Retina (tissue), 1 donor: Measurements from ENCODE around the gene UBR2.
A peak's percentile ranks its signal among the peaks of the same experiment; 100 is the strongest.

Experiments used
- DNase-seq: peaks from one replicate; pipeline ENCODE4 v3.0.0-alpha.2; 2016

The UBR2 gene

GRCh38 chr6:42563697-42564505 lies at the start of gene UBR2:
UBR2 (plus strand) TSS chr6:42564029; CDS start chr6:42564320, 291 bp downstream.
- peak; percentile 97 for DNase-seq

- DNase-seq, result no peak
These were observed 49.1 kb upstream of the UBR2 start for GRCh38 chr6:42514745-42515144.

- DNase-seq, result no peak
These were observed 44.0 kb upstream of the UBR2 start for GRCh38 chr6:42519779-42520178.

GRCh38 chr6:42520786-42521607 lies 42.8 kb upstream of the UBR2 start:
- no peak for DNase-seq

- no peak for DNase-seq
These were observed 41.8 kb upstream of the UBR2 start for GRCh38 chr6:42522036-42522435.

- no peak for DNase-seq
These were observed 40.7 kb upstream of the UBR2 start for GRCh38 chr6:42522942-42523814.

- no peak for DNase-seq
These were observed 38.6 kb upstream of the UBR2 start for GRCh38 chr6:42525206-42525605.

- DNase-seq, result no peak
These were observed 37.2 kb upstream of the UBR2 start for GRCh38 chr6:42526616-42527015.

- no peak for DNase-seq
These were observed 36.6 kb upstream of the UBR2 start for GRCh38 chr6:42527204-42527603.

GRCh38 chr6:42530296-42530695 lies 33.5 kb upstream of the UBR2 start:
- no peak for DNase-seq

- no peak for DNase-seq
These were observed 33.1 kb upstream of the UBR2 start for GRCh38 chr6:42530751-42531150.

- DNase-seq, result peak; percentile 40
These were observed 31.7 kb upstream of the UBR2 start for GRCh38 chr6:42532038-42532669.

- DNase-seq, result no peak
These were observed 30.0 kb upstream of the UBR2 start for GRCh38 chr6:42533794-42534193.

GRCh38 chr6:42537536-42537935 lies 26.3 kb upstream of the UBR2 start:
- DNase-seq, result no peak

GRCh38 chr6:42539135-42539534 lies 24.7 kb upstream of the UBR2 start:
- DNase-seq, result no peak

- DNase-seq, result no peak
These were observed 18.5 kb upstream of the UBR2 start for GRCh38 chr6:42545226-42545773.

- DNase-seq, result peak; percentile 94
These were observed 16.2 kb upstream of the UBR2 start for GRCh38 chr6:42547407-42548329.

GRCh38 chr6:42550277-42550676 lies 13.6 kb upstream of the UBR2 start:
- DNase-seq, result no peak

- DNase-seq, result no peak
These were observed 12.6 kb upstream of the UBR2 start for GRCh38 chr6:42551217-42551616.

GRCh38 chr6:42552380-42552779 lies 11.4 kb upstream of the UBR2 start:
- no peak for DNase-seq
